ENCODE data around the gene REEP5. TPM values are rescaled to one million over a fixed set of nuclear protein-coding genes. Genes with fewer than 3 reads are reported as not detected.
A peak's percentile ranks its signal among the peaks of the same experiment; 100 is the strongest.

The REEP5 gene
- total and polyA plus RNA-seq, 12 donors, result 90.2 to 169 (median 132) TPM

DNA sequence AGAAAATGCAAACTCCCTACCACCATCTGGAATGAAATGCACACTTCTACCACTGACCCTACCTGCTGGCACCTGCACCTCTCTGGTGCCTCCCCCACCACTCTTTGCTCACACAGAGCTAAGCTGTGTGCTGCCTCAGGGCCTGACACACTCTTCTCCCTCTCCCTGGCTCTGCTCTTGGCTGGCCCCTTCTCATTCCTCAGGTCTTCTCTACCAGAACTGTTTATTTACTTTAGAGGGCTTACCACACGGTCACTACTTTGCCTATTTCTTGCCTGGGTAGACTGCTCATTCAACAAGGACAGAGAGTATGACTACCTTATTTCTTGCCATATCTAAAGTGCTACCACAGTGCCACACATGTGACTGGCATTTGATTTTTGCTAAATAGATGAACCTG, 3.3 kb downstream of the REEP5 start:
- peaks cover 0 to 66% (median 4%) of the 10 kb centered on the region in 9 donors for H3K36me3 ChIP-seq
- no peak for ATAC-seq
- 52 to 64% methylated on average over 1 of the region's 1 CpG for whole genome bisulfite sequencing, 2 donors
- no peak for DNase-seq
- no peak overlapping the region for H3K4me3 ChIP-seq
- peak overlapping the region in 3 of 10 donors; percentile 10 to 33 (median 10) for H3K27ac ChIP-seq
- intact Hi-C loops (cut with DNase I), result loop anchor here in 1 of 10 donors (5.0 kb wide), 1 partner anchor 169 kb away; no protein-coding TSS in a partner anchor
- peaks cover 12 to 86% (median 77%) of the 10 kb centered on the region in 9 donors for H3K4me1 ChIP-seq
- TF ChIP-seq, protein P1, sequence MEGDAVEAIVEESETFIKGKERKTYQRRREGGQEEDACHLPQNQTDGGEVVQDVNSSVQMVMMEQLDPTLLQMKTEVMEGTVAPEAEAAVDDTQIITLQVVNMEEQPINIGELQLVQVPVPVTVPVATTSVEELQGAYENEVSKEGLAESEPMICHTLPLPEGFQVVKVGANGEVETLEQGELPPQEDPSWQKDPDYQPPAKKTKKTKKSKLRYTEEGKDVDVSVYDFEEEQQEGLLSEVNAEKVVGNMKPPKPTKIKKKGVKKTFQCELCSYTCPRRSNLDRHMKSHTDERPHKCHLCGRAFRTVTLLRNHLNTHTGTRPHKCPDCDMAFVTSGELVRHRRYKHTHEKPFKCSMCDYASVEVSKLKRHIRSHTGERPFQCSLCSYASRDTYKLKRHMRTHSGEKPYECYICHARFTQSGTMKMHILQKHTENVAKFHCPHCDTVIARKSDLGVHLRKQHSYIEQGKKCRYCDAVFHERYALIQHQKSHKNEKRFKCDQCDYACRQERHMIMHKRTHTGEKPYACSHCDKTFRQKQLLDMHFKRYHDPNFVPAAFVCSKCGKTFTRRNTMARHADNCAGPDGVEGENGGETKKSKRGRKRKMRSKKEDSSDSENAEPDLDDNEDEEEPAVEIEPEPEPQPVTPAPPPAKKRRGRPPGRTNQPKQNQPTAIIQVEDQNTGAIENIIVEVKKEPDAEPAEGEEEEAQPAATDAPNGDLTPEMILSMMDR (IDR thresholded peaks at IDR 0.05), result no peak
- no peaks in the 10 kb centered on the region for H3K9me3 ChIP-seq
- H3K27me3 ChIP-seq, result no peaks in the 10 kb centered on the region

DNA sequence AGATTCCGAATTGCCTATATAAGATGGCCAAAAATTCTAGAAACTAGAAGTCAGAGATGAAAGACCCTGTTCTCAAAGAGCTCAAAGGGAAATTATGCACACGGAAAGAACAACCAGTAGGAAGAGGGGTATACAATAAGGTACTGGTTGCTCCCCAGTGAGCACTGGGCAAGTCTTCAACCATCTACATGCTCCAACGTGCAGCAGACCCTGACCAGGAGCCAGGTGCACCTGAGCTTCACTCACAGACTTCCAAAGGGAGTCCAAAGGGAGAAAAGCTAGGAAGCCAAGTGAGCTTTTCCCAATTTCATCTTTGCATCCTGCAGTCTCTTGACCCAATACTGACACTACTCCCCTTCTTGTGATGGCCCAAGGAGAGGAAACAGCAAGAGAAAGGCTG, 3.9 kb downstream of the REEP5 start:
- Histone ChIP-seq H3K9me3 (no peaks in the 10 kb centered on the region), H3K27ac (peak overlapping the region in 3 of 10 donors; percentile 10 to 33 (median 10)), H3K4me3 (no peak overlapping the region), H3K36me3 (peaks cover 0 to 68% (median 4%) of the 10 kb centered on the region in 9 donors), H3K27me3 (no peaks in the 10 kb centered on the region), H3K4me1 (peaks cover 12 to 86% (median 75%) of the 10 kb centered on the region in 9 donors)
- intact Hi-C loops (cut with DNase I), result loop anchor here in 1 of 10 donors (5.0 kb wide), 1 partner anchor 169 kb away; no protein-coding TSS in a partner anchor
- WGBS, 2 donors, result 72 to 75% methylated on average over 3 of the region's 3 CpGs
- TF ChIP-seq, protein P1 (IDR thresholded peaks at IDR 0.05), result no peak
- ATAC-seq, result no peak
- DNase-seq, result no peak

DNA sequence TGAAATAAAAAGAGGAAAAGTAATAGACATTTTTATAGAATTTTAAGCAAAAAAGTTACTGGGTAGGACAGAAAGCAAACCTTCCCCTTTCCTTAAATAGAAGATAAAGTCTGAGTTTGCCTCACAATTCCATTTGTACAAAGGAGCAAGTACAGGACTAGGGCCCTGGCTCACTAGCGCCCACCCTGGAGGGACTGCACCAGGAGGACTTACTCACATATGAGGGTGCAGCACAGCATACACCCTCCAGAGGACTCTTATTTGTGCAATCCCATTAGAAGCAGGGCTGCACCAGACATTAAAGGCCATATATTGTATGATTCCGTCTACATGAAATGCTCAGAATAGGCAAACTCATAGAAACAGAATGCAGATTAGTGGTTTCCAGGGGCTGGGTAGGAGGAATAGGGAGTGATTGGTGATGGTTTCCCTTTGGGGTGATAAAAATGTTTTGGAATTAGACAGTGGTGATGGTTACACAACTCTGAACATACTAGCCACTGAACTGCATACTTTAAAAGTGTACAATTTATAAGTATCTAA, 4.5 kb downstream of the REEP5 start:
- H3K27ac ChIP-seq, result peak overlapping the region in 8 of 10 donors; percentile 13 to 66 (median 44)
- 90 to 95% methylated on average over 2 of the region's 2 CpGs for WGBS, 2 donors
- intact Hi-C loops (cut with DNase I), result loop anchor here in 1 of 10 donors (5.0 kb wide), 1 partner anchor 170 kb away; no protein-coding TSS in a partner anchor
- DNase-seq (no peak), ATAC-seq (no peak)
- H3K4me3 ChIP-seq, result no peak overlapping the region
- no peaks in the 10 kb centered on the region for H3K27me3 ChIP-seq
- H3K4me1 ChIP-seq, result peaks cover 12 to 86% (median 75%) of the 10 kb centered on the region in 9 donors
- no peaks in the 10 kb centered on the region for H3K9me3 ChIP-seq
- TF ChIP-seq, protein P1 (IDR thresholded peaks at IDR 0.05), result peak in 1 of 9 donors; percentile 9
- H3K36me3 ChIP-seq, result peaks cover 0 to 73% (median 4%) of the 10 kb centered on the region in 9 donors

DNA sequence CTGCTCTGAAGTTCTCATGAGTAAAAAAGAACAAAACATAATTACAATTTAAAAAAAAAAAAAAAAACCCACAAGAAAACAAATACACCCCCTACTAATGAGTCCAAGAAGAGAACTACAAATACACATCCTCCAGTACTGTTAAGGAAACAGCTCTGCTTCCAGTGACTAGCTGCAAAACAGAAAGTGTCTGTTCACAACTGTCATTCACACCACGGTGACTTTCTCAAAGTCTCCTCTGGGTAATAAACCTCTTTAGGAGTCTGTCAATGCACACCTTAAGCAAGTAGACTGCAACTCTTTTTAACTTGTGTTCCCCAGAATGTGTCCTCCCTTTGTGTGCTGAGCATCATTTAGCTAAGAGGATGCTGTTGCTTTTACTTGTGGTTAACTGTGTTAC, 6.2 kb downstream of the REEP5 start:
- no peaks in the 10 kb centered on the region for H3K27me3 ChIP-seq
- peaks cover 12 to 96% (median 82%) of the 10 kb centered on the region in 9 donors for H3K4me1 ChIP-seq
- TF ChIP-seq, protein P1 (IDR thresholded peaks at IDR 0.05), result no peak
- DNase-seq (no peak), ATAC-seq (peak in 1 of 8 donors; percentile 14)
- H3K27ac ChIP-seq, result peak overlapping the region in 3 of 10 donors; percentile 42 to 66 (median 46)
- intact Hi-C loops (cut with DNase I), result loop anchor here in 1 of 10 donors (5.0 kb wide), 1 partner anchor 171 kb away; no protein-coding TSS in a partner anchor
- H3K36me3 ChIP-seq, result peaks cover 0 to 90% (median 4%) of the 10 kb centered on the region in 9 donors
- H3K9me3 ChIP-seq, result no peaks in the 10 kb centered on the region
- 26 to 33% methylated on average over 1 of the region's 1 CpG for WGBS, 2 donors
- H3K4me3 ChIP-seq, result no peak overlapping the region

Data from heart right ventricle (tissue), 16 donors.